CD4-positive, alpha-beta T cell treated with Interleukin-17A for 1 hour (primary cell): ENCODE data around the gene RAC3.

Experiments used
- DNase-seq: peaks from one replicate; pipeline ENCODE4 v3.0.0-alpha.2; 2020

RAC3 gene

GRCh38 chr17:82077617-82078358 is 46.3 kb downstream of the RAC3 start:
- DNase-seq, result no peak

DNA sequence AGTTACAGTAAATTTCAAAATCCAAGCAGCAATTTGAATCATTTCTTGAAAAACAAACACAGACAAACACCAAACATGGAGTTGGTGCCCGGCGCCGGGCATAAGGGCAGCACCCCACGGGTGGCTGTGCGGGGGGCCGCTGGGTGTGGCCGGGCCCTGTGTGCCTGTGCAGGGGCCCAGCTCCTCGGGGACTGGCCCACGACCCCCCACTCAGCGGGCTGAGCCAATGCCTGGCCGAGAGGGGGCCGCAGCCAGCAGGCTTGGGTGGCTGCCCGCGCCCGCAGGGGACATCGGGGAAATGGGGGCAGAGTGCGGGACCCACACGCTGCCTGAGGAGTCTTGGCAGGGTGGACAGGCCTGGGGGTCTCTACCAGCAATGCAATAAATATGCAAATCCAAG is 47.0 kb downstream of the RAC3 start:
- DNase-seq, result no peak

- DNase-seq, result no peak
Measured at GRCh38 chr17:82079001-82079677, 47.7 kb downstream of the RAC3 start.

DNA sequence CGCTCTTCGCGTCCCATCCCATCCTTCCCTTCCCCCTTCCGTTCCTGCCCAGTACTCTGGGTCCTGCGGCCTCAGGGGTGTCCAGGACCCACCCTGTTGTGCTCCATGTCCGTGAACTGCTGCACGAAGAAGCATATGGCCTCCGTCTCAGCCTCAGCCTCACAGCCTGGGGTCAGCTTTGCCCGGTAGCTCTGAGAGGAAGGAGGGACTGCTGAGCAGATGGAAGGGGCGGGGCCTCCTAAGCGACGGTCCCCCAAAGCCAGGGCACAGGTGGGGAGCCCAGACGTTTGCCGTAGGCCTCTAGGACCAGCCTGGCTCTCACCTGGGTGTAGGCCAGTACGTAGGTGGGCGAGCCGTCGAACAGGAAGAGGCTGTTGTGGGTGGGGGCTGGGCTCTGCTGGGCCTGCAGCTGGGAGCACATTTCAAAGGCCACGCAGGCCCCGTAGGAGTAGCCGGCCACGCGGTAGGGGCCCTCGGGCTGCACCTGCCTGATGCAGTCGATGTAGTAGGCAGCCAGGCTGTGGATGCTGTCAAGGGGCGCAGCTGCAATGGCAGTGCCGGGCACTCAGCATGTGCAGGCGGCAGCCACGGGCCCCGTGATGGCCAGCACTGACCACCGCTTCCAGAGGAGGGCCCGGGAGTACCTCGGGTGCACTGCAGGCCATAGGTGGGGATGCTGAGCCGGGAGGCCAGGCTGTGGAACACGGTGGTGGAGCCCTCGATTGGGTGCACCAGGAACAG is 48.7 kb downstream of the RAC3 start:
- DNase-seq, result no peak

- no peak for DNase-seq
Measured at GRCh38 chr17:82080789-82081464, 49.4 kb downstream of the RAC3 start.

DNA sequence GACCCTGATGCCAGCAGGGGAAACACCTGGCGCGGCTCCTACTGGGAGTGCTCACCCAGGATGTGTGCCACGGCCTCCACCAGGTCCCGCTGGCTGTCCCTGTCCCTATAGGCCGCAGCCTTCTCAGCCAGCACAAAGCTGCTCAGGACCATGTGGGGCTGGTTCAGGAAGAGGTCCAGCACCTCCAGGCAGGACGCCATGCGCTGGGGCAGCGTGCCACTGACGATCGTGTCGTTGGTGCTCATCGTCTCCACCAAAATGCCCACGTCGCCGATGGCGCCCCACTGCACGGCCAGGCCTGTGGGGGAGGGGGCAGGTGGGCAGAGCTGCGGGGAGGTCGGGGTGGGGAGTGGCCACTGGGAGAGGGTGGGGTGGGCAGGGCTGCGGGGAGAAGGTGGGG is 50.1 kb downstream of the RAC3 start:
- no peak for DNase-seq

DNA sequence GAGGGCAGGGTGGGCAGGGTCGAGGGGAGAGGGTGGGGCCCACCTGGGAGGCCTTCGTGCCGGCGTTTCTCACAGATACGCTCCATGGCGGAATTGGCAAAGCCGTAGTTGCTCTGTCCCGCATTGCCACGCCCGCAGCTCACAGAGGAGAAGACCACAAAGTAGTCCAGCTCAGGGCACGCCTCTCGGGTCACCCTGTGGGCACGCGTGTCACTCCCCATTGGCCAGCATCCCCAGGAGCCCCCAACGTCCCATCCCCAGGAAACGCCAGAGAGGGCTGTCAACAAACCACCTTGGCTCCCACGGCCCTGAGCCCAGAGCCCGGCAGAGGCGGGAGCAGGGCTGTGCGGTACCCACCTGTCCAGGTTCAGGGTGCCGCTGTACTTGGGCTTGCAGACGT is 50.5 kb downstream of the RAC3 start:
- no peak for DNase-seq

DNA sequence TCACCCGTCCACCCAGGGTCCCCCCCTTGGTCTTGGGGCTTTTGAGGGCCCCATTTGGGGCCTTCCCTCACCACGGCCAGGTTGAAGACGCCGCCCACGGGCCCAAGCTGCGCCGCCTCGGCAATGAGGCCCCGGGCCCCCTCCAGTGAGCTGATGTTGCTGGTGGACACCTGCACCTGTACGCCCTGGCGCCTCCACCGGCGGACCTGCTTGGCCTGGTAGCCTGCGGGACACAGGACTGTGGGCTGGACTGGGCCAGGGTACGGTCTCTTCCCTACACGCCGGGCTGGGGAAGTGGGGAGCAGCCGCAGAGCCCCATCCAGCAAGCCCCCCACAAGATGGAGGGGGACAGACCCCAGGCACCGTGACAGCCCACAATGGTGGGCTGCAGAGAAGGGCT is 51.0 kb downstream of the RAC3 start:
- DNase-seq, result no peak

- DNase-seq, result no peak
Measured at GRCh38 chr17:82083009-82083408, 51.5 kb downstream of the RAC3 start.
